IMR-90 (cell line): ENCODE data around the gene FSTL5. TPM values are rescaled to one million over a fixed set of nuclear protein-coding genes. Genes with fewer than 3 reads are reported as not detected.

Source experiments
- ATAC-seq: fragments of 200-7000 bp; cut with Tn5 transposase; 2 replicates; pipeline ENCODE4 v1.9.1; 2020; ENCODE audit warnings: low read depth, mild to moderate bottlenecking, moderate library complexity
- BruUV-seq: library from RNA; stranded (reverse); fragments of 400-500 nt; replicated peaks from 2 replicates; lab custom pipeline; 2021; lab: Mats Ljungman, UMichigan
- CTCF ChIA-PET: fragments of 300-600 bp; formaldehyde crosslinking; extraction: SDS; loops from one replicate; lab custom pipeline; 2021; ENCODE audit warnings: antibody characterized with exemption; lab: Yijun Ruan, JAX
- POLR2A ChIA-PET: fragments of 300-600 bp; sonication (Branson Sonifier 250); formaldehyde crosslinking; loops from one replicate; lab custom pipeline; 2022; ENCODE audit warnings: antibody characterized with exemption; ENCODE audit not compliant: unreplicated experiment; lab: Charles Lee
- DNase-seq: peaks from one replicate; pipeline ENCODE4 v3.0.0; 2013
- H2AFZ ChIP-seq: replicated peaks from 2 replicates; pipeline ENCODE3; 2013; ENCODE audit warnings: low read length, mild to moderate bottlenecking; ENCODE audit not compliant: poor library complexity
- H2AK5ac ChIP-seq: 2 replicates; pipeline ENCODE4 v1.6.1; 2013; ENCODE audit warnings: low read depth, low read length, inconsistent platforms
- H2AK9ac ChIP-seq: replicated peaks from 2 replicates; pipeline ENCODE3; 2013; ENCODE audit warnings: mild to moderate bottlenecking, low read depth, low read length, moderate library complexity; ENCODE audit not compliant: poor library complexity
- H2BK120ac ChIP-seq: 2 replicates; pipeline ENCODE4 v1.6.1; 2013; ENCODE audit warnings: low read depth, low read length, inconsistent platforms
- H2BK15ac ChIP-seq: 3 replicates; pipeline ENCODE4 v1.6.1; 2013; ENCODE audit warnings: low read depth, low read length, inconsistent platforms
- H2BK20ac ChIP-seq: 2 replicates; pipeline ENCODE4 v1.6.1; 2013; ENCODE audit warnings: low read depth, mild to moderate bottlenecking, inconsistent platforms, low read length, moderate library complexity
- H2BK5ac ChIP-seq: 2 replicates; pipeline ENCODE4 v1.6.1; 2013; ENCODE audit warnings: mild to moderate bottlenecking, low read depth, low read length, inconsistent platforms; ENCODE audit not compliant: poor library complexity, severe bottlenecking
- H3K14ac ChIP-seq: replicated peaks from 2 replicates; pipeline ENCODE4 v1.6.1; 2013; ENCODE audit warnings: low read depth, low read length, inconsistent platforms
- H3K18ac ChIP-seq: 2 replicates; pipeline ENCODE4 v1.6.1; 2013; ENCODE audit warnings: low read depth, low read length, control low read depth
- H3K23ac ChIP-seq: 2 replicates; pipeline ENCODE4 v1.6.1; 2013; ENCODE audit warnings: low read depth, low read length, inconsistent platforms
- H3K27ac ChIP-seq: 2 replicates; pipeline ENCODE4 v1.5.1; 2013; ENCODE audit warnings: mild to moderate bottlenecking, control low read depth, low read length; ENCODE audit not compliant: insufficient read depth
- H3K27me3 ChIP-seq: 2 replicates; pipeline ENCODE4 v1.6.1; 2013; ENCODE audit warnings: low read length; ENCODE audit not compliant: control insufficient read depth, insufficient read depth
- H3K36me3 ChIP-seq: 2 replicates; pipeline ENCODE4 v1.6.1; 2013; ENCODE audit warnings: low read length, mixed read lengths; ENCODE audit not compliant: control insufficient read depth, insufficient read depth
- H3K4ac ChIP-seq: 2 replicates; pipeline ENCODE4 v1.6.1; 2013; ENCODE audit warnings: low read depth, low read length, inconsistent platforms
- H3K4me1 ChIP-seq: 2 replicates; pipeline ENCODE4 v1.6.1; 2013; ENCODE audit warnings: low read length, mixed read lengths; ENCODE audit not compliant: control insufficient read depth, insufficient read depth
- H3K4me2 ChIP-seq: 2 replicates; pipeline ENCODE4 v1.6.1; 2013; ENCODE audit warnings: low read depth, mild to moderate bottlenecking, control low read depth, low read length, moderate library complexity
- H3K4me3 ChIP-seq: 2 replicates; pipeline ENCODE4 v1.5.1; 2013; ENCODE audit warnings: low read depth, mild to moderate bottlenecking, control low read depth, low read length, moderate library complexity; ENCODE audit not compliant: insufficient read depth
- H3K56ac ChIP-seq: 2 replicates; pipeline ENCODE4 v1.6.1; 2013; ENCODE audit warnings: low read length, inconsistent platforms; ENCODE audit not compliant: insufficient read depth; ENCODE audit errors: extremely low read depth
- H3K79me1 ChIP-seq, 2 experiments: 2 replicates each; pipeline ENCODE4 v1.6.1; 2013; ENCODE audit warnings: low read length in 2 of 2, inconsistent platforms in 1 of 2, low read depth in 1 of 2
- H3K9ac ChIP-seq: 2 replicates; pipeline ENCODE4 v1.6.1; 2013; ENCODE audit warnings: low read depth, low read length, control low read depth
- H3K9me1 ChIP-seq: 2 replicates; pipeline ENCODE4 v1.6.1; 2013; ENCODE audit warnings: low read length, inconsistent platforms; ENCODE audit not compliant: insufficient read depth
- H3K9me3 ChIP-seq: 2 replicates; pipeline ENCODE4 v1.6.1; 2013; ENCODE audit warnings: low read length; ENCODE audit not compliant: control insufficient read depth, insufficient read depth
- H4K20me1 ChIP-seq: 2 replicates; pipeline ENCODE4 v1.6.1; 2013; ENCODE audit warnings: low read length, inconsistent platforms; ENCODE audit not compliant: insufficient read depth
- H4K5ac ChIP-seq: 2 replicates; pipeline ENCODE4 v1.6.1; 2013; ENCODE audit warnings: mild to moderate bottlenecking, low read depth, low read length, control low read depth
- H4K8ac ChIP-seq, 2 experiments: 2 replicates each; pipeline ENCODE4 v1.6.1; 2013; ENCODE audit warnings: low read depth in 2 of 2, low read length in 2 of 2, control low read depth in 1 of 2, inconsistent platforms in 1 of 2
- H4K91ac ChIP-seq: 2 replicates; pipeline ENCODE4 v1.6.1; 2013; ENCODE audit warnings: low read depth, low read length, inconsistent platforms; ENCODE audit not compliant: insufficient read depth
- FOS ChIP-seq: fragments of 150-350 bp; IDR thresholded peaks from 2 replicates; pipeline ENCODE4 v1.6.1; 2016; ENCODE audit warnings: low read depth, low read length
- MAZ ChIP-seq: IDR thresholded peaks from 2 replicates; pipeline ENCODE4 v1.6.1; 2012; ENCODE audit warnings: low read depth, mild to moderate bottlenecking, low read length, improper control_type of control experiment, moderate library complexity, borderline replicate concordance
- NFE2L2 ChIP-seq: fragments of 150-350 bp; IDR thresholded peaks from 2 replicates; pipeline ENCODE4 v1.6.1; 2016; ENCODE audit warnings: low read depth, mild to moderate bottlenecking, low read length
- RAD21 ChIP-seq: IDR thresholded peaks from 2 replicates; pipeline ENCODE4 v1.6.1; 2012; ENCODE audit warnings: low read length, improper control_type of control experiment
- RCOR1 ChIP-seq: IDR thresholded peaks from 2 replicates; pipeline ENCODE4 v1.6.1; 2012; ENCODE audit warnings: mild to moderate bottlenecking, low read length, improper control_type of control experiment; ENCODE audit not compliant: insufficient replicate concordance
- RFX5 ChIP-seq: IDR thresholded peaks from 2 replicates; pipeline ENCODE4 v1.8.0; 2012; ENCODE audit warnings: low read depth, mild to moderate bottlenecking, low read length, moderate library complexity
- USF2 ChIP-seq: fragments of 150-350 bp; IDR thresholded peaks from 2 replicates; pipeline ENCODE4 v1.6.1; 2017; ENCODE audit warnings: mild to moderate bottlenecking, antibody characterized with exemption, low read length, low read depth
- WGBS, 2 experiments: methylation state at CpG; one replicate each; pipeline versions ENCODE4 v1.1.5 to v1.1.7; 2013; ENCODE audit warnings: missing lambda C conversion rate in 2 of 2; ENCODE audit not compliant: insufficient read length in 1 of 2; ENCODE audit errors: extremely low coverage in 2 of 2; 5-methylcytosine and 5-hydroxymethylcytosine counted together
- dilution Hi-C: fragments of 300-500 bp; cut with HindIII; formaldehyde crosslinking; loops from one replicate; pipeline ENCODE4 v1.14.3; 2018; ENCODE audit warnings: low sequenced_read_pairs; ENCODE audit not compliant: unreplicated experiment
- in situ Hi-C: fragments of 300-500 bp; cut with MboI; formaldehyde crosslinking; loops from 3 replicates; pipeline ENCODE4 v1.14.3; 2019; ENCODE audit warnings: low sequenced_read_pairs, inconsistent platforms, mixed read lengths
- intact Hi-C: fragments of 100-400 bp; cut with micrococcal nuclease; formaldehyde crosslinking; loops from 2 replicates; pipeline ENCODE4 v1.10.0; 2022
- polyA plus RNA-seq, 3 experiments: library from polyadenylated mRNA; depleted of rRNA; stranded (reverse); fragments of >200 nt; gene quantifications; 2 replicates each; pipeline ENCODE4 v1.2.3, GENCODE V29; 2012; ENCODE audit warnings: low replicate concordance in 1 of 3
- total RNA-seq: library from RNA; depleted of rRNA; stranded (reverse); fragments of >200 nt; gene quantifications from 2 replicates; pipeline ENCODE4 v1.2.3, GENCODE V29; 2012

The FSTL5 gene
- total and polyA plus RNA-seq, 2 of the 4 experiments (the other 2 are of a cell fraction) = under 0.01 TPM; not detected in 1

- no peak overlapping the region for H3K27ac ChIP-seq
- H3K23ac ChIP-seq = no peak overlapping the region
- H3K4me2 ChIP-seq = no peak overlapping the region
- no peak overlapping the region for H2BK20ac ChIP-seq
- no peak overlapping the region for H4K5ac ChIP-seq
- intact Hi-C loops = no loop called here
- no peaks in the 10 kb centered on the region for H3K4me1 ChIP-seq
- no peaks in the 10 kb centered on the region for H3K36me3 ChIP-seq
- H3K9ac ChIP-seq = no peak overlapping the region
- TF ChIP-seq FOS = no peak
- TF ChIP-seq RCOR1 = no peak
- no peak for TF ChIP-seq MAZ
- TF ChIP-seq USF2 = no peak
- TF ChIP-seq RFX5 = no peak
- no peak for TF ChIP-seq NFE2L2
- no peak for TF ChIP-seq RAD21
- DNase-seq (no peak), ATAC-seq (no peak)
- no peak overlapping the region for H2BK5ac ChIP-seq
- H4K91ac ChIP-seq = no peak overlapping the region
- H3K27me3 ChIP-seq = no peaks in the 10 kb centered on the region
- H2BK15ac ChIP-seq = no peak overlapping the region
- H3K4me3 ChIP-seq = no peak overlapping the region
- no peak overlapping the region for H2AK9ac ChIP-seq
- in situ Hi-C loops = no loop called here
- dilution Hi-C loops = no loop called here
- H3K18ac ChIP-seq = no peak overlapping the region
- H3K4ac ChIP-seq = no peak overlapping the region
- H4K20me1 ChIP-seq = no peaks in the 10 kb centered on the region
- 0% methylated on average over 1 of the region's 5 CpGs; no CpG with 5 or more reads in 1 of the 2 experiments for WGBS, 2 experiments
- H3K56ac ChIP-seq = no peak overlapping the region
- H3K14ac ChIP-seq = no peak overlapping the region
- ChIA-PET CTCF (no interaction called here), POLR2A (no interaction called here)
- H2AK5ac ChIP-seq = no peak overlapping the region
- H2AFZ ChIP-seq = no peak overlapping the region
- no peaks in the 10 kb centered on the region for H3K79me1 ChIP-seq
- H4K8ac ChIP-seq = no peak overlapping the region
- BruUV-seq = no TSS peak
- H2BK120ac ChIP-seq = no peak overlapping the region
- no peaks in the 10 kb centered on the region for H3K9me1 ChIP-seq
- no peaks in the 10 kb centered on the region for H3K9me3 ChIP-seq
Observed at GRCh38 chr4:161991811-161992210, 172.0 kb downstream of the FSTL5 start.
